Stimulated activated CD8-positive, alpha-beta memory T cell treated with anti-CD3 and anti-CD28 coated beads, Interleukin-12 subunit alpha, Interleukin-12 subunit beta, amount 100 ng/mL, for 4 hours (primary cell): ENCODE measurements around the gene IL1RL2.
A peak's percentile ranks its signal among the peaks of the same experiment; 100 is the strongest.

Experiments used
- DNase-seq: peaks from one replicate; pipeline ENCODE4 v3.0.0-alpha.2; 2020; ENCODE audit warnings: low read depth

IL1RL2 gene

DNA sequence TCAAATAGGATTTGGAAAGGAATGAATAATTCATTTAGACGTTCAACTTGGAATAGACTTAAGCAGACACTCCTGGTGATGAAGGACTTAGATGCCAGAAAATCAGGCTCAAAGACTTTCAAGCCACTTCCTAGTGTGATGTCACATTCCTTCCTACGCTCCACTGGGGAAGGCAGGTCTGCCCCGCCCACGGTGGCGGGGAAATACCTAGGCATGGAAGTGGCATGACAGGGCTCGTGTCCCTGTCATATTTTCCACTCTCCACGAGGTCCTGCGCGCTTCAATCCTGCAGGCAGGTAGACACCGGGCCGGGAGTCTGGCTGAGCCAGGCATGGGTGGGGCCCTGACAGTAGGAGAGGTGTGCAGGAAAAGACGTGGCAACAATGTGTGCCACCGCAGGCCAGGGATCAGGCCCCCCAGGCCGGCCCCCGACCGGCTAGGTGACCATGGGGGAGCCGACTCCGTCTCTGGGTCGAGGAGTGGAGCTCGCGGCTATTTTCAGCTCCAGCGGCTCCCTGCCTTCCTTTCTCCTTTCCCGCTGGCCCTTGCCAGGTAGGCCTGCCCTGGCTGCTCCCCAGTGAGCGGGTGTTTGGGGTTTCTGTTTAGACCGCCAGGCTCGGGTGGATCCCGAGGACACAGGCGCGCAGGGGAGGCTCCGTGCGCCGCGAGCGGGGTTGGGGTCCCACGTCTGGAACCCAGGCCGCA is at the start of gene IL1RL2:
Gene IL1RL2, plus strand, starts transcription at position 233 of the 705 bp plus-strand sequence. CDS start 845 bp downstream, outside the sequence.
- no peak for DNase-seq

DNA sequence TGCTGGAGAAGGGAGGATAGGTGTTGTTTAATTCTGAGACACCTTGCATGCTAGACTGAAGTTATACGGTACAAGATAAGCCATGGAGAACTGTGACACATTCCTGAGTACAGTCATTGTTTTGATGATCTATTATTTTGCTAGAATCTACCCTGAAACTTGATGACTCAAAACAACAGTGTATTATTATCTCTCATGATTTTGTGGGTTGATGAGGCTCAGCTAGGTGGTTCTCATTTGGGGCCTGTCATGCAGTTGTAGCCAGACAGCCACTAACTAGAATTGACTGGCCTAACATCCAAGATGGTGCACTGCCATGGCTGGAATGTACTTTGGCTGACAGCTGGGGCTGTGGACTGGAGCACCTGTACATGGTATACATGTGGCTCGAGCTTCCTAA is 49.7 kb upstream of the IL1RL2 start:
- no peak for DNase-seq

DNA sequence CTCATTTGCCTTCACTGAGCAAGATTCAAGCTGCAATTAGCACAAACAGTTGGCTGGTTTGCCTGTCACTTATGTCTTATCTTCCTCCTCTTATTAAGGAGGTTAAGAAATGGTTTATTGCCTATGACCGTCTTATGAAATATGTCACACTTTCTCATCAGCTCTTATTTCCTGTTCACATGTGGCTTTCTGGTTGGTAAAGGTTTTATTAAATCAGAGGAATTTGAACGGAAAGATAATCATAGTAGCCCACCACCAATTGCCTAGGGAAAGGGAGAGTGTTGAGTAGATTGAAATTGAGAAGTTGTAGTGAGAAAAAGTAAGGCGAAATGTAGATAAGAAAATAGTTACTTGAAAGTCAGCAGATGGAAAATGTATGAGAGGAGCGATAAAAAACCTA is 48.5 kb upstream of the IL1RL2 start:
- no peak for DNase-seq

DNA sequence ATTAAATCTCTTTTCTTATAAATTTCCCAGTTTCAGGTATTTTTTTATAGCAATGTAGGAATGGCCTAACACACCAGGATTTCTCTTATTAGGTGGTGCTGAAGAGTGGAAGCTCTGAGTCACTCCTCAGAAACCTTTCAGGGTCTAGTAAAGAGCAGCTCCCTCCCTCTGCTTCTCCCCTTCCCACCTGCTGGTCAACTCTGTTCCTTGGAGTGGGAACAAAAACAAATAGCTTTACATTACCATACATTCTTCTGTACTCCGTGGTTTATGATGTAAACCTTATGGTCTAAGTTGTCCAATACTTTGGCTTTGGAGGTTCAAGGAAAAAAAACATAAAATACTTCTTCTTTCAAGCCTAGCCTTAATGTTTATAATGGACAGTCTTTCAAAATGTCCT is 47.0 kb upstream of the IL1RL2 start:
- DNase-seq: no peak

DNA sequence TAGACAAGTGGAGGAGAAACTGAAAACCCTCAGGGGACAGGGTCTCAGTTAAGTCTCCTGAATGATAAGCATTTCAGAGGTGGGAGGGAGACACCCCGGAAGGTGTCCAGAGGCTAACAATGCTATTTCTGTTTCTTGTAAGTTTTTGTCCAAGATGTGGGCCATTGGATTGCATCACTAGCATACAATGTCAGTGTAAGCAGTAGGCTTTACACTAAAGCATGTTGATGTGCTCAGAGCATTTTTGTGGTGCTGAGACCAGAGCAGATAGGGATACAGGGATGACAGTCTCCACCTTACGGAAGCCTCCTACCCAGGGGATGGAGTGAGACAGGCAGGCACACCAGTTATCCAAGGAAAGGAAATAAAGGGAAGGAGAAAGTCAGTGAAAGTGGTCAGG is 46.4 kb upstream of the IL1RL2 start:
- no peak for DNase-seq

DNA sequence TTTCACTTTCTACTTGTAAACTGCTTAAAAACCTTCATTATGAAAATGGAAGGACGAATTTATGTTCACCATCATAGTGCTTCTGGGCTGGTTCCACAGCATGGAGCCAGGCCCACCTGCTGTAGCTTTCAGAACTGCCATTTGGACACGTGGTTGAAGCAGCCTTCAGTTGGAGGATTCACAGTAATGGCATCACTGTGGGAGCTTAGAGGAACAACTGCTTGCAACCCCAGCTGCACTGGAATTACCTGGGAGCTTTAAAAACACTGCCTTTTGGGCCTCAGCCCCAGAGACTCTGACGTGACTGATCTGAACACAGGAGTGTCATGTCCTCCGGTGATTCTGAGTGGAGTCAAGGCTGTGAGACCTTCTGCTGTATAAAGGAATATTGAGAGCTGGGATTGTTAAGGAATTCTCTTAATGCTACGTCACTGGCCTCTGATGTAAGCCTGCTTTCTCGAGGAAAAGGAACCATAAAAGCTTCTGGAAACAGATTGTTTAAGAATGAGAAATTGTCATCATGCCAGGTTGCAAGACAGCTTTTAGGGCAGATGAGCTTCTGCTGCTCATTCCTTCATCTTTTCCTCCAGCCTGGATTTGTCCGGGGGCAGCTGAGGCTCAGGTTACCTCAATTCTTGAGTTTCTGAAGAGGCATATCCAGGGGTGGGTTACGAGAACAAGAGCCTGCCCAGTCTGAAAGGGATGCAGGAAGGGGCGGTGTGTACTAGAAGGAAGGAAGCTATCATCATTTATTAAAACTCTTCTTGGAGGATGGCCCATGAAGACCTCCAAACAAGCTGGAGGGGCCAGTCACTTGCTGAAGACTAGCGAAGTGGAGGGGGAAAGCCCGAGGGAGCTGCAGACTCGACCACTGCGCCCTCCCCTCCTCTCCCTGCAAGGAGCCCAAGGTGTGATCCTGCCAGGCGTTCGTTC is 45.5 kb upstream of the IL1RL2 start:
- no peak for DNase-seq

DNA sequence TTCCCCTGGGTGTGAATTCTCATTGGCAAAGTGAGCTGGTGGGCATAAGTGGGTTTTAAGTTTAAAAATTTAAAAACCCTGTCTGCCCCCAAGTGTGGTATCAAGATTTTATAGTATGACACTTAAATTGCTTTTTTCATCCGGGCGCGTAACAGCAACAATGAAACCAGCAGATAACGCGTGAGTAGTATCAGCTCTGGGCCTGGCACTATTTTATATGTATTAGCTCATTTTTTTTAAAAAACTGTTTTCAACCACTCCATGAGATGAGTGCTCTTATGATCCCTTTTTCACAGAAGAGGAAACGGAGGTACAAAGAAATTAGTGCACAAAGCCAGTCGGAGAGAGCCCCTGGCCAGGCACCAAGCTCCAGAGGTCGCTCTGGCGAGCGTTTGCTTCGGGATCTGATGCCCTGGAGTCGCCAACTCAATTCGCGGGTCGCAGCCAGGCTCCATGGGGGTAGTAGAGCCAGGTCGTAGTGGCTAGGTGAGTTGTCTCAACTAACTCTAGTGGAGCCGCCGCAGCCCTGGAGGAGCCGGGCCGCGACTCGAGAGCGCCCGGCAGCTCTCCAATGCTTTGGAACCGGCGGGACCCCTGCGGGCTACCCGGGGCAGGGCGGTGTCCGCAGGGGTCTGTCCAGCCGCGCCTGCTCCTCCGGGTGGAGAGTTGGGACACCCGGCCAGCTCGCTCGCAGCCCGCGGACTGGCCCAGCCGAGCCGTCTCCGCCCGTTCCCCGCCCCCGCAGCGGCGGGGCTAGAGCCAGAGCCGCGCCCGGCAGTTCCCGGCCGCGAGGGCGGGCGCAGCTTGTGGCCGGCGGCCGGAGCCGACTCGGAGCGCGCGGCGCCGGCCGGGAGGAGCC is 44.6 kb upstream of the IL1RL2 start, which contains the start of gene IL1R1:
Gene IL1R1, plus strand, starts transcription at position 777 of the 859 bp plus-strand sequence. CDS start 14,979 bp downstream, outside the sequence.
- DNase-seq: no peak

DNA sequence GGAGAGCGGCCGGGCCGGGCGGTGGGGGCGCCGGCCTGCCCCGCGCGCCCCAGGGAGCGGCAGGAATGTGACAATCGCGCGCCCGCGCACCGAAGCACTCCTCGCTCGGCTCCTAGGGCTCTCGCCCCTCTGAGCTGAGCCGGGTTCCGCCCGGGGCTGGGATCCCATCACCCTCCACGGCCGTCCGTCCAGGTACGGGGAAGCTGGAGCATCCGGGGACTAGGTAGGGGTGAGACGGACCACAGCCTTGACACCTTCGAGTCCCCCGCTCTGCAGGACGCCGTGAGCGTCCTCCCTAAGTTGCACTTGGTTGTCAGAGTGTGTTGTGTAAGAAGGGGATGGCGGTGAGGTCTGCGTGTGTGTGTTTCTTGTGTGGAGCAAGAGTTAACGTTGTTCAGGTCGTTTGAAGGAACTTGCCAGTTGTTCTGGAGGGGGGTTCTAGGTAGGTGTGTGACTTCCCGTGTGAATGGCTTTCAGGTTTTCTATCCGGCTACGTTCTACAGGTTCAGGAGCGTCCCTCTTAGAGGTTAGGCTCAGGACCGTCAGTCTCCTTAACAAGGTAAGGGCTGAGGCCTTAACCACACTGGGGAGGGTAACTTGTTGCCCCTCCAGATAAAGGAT is 43.9 kb upstream of the IL1RL2 start:
- DNase-seq: no peak

DNA sequence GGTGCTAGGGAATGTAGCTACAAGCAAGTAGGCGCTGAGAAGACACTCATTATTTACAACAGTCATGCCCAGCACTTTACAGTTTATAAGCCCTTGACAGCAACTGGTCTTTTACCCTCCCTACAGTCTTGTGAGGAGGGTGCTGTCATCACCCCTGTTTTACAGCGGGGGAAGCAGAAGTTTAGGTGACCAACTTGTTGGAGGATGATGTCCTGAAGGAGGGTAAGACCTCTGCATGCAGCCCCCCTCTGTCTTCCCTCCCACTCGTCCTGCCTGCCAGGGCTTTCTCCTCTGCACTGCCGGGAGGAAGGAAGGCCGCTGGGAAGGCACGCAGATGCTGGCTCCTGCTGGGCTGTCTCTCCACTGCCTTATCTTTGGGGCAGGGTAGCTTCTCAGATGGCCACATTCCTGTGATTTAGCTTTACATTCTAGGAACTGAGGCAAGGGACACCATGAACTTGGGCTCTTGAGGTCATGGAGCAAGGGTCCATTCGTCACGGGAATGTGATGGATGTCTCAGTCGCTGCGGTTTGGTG is 43.3 kb upstream of the IL1RL2 start:
- DNase-seq: no peak

DNA sequence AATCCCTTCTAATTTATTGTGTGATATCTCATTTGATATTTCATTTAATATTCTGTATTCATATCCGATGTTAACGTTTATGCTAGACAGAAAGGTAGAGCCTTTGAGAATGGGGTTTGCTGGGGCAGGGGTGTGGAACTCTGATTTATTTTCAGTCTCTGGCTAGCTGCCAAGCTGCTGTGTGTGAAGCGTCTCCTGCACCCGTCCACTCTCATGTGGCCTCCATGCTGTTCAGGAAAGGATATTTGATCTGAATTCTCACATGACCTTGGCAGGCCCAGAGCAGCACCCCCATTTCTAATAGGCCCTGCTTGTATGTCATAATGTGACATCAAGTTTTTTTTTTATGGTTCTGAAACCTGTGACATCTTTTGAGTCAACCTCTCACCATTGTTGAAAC is 42.7 kb upstream of the IL1RL2 start:
- DNase-seq: no peak

DNA sequence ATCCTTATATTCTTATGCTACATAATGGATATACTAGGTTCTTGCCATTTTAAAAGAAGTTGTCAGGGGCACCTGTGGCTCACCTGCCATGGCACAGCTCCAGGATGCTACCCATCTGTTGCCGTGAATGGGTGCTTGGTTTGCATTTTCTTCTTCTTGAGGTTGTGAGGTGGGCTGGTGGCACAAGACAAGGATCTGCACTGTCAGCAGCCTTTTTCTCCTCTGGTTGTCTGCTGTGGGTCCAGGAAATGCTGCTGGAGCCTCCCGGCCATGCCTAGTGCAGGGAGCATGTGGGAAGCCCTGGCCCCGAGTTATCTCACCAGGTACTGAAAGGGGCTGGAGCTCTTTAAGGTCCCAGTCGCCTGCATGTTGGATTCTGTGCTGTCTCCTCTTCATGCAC is 41.7 kb upstream of the IL1RL2 start:
- DNase-seq: no peak

DNA sequence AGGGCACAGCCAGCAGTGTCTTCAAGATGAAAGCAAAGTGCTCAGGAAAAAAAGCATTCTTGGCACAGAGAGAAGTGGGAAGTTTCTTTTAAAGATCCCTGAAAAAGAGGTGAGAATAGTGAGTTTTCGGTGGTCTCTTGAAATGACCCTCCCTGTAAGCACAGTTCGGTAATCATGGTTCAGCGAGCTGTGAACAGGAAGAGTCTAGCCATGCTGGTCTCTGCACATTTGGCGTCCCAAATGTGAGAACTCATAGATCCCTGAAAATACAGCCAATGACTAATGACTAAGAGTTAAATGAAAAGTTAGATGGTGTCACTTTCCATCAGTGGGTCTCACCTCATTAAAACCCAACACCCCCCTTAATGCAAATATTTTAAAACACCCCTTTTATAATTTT is 40.9 kb upstream of the IL1RL2 start:
- no peak for DNase-seq

DNA sequence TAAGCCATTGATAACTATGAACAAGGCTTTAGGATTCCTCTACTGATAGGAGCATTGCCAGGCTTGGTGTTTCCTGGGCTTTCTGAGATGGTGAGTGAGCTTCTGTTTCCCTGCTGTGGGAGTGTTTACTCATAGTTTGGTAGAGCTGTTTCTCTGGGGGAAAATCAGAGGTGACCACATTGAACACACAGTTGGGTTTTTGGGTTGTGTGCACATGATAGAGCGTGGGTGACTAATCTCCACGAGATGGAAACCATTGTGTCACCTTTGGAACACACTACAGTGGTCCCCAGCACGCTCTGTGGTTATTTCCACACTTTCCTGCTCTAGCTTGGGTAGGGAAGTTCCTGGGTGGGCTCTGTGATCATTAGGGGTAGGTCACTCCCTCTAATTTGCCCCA is 38.9 kb upstream of the IL1RL2 start:
- DNase-seq: peak; percentile 25

DNA sequence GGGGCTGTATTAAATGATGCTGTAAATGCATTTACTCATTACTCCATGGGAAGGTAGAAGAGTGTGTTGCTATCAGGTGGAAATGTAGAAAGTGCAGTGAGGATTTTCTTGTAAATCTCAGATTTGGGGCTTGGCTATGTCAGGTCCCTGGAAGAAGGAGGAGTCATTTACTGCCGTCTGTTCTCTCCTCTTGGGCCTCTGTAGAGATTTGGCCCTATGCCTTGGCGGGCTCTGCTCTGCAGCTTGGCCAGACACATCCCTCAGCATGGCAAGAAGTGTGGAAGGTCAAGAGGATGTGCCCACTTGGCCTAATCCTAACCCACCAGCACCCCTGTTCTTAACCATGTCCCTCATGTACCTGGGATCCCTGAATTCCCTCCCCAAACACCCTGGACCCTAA is 37.6 kb upstream of the IL1RL2 start:
- DNase-seq: no peak

DNA sequence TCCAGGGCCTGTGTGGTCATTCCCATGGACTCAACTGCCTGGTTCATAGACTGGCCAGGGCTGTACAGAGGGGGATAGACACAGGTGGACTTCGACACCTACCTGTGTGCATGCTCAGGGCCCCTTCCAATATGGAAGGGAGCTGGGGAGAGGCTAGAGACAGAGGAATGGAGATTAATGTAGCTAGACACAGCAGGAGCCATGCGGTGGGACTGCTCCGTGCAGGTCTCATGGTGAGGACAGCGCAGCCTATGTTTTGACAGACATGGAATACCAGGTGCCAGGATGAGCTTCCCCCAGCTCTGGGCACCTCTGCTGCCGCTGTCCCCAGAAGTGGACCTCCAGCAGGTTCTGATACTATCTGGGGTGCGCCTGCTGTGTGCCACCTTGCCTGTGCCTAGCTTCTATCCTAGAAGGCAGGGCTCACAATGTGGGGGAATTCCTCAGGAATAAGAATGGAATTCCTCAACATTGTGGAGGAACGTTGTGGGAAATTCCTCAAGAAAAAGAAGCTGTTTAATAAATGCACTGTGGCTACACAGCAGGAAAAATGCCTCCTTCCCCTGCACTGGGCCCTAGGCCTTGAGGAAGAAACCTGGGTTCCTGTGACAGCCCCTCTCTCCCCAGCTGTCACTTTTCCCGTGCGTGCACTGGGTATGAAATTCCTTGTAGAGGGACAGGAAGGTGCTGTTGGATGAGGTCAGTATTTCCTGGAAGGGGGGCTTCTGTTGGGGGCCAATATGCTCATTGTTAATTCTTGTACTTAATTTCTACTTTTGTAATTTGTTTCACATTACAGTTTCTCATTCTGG is 37.0 kb upstream of the IL1RL2 start:
- no peak for DNase-seq

DNA sequence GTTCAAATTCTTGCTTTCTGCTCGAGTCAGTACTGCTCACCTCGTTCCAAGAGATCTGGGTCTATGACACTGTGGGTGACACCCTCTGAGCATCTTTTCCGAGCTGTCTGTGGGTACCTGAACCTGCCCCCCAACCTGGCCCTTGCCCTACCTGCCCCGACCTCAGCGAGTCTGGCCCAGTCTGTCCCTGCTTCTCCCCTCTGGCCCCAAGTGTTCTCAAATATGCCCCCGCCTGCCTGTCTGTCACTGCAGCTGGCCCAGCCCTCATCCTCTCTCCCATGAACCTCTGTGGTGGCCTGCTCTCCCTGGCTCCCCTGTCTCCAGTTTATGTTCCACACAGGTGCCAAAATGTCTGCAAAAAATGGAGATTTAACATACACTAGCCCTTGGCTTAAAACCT is 32.5 kb upstream of the IL1RL2 start:
- no peak for DNase-seq

DNA sequence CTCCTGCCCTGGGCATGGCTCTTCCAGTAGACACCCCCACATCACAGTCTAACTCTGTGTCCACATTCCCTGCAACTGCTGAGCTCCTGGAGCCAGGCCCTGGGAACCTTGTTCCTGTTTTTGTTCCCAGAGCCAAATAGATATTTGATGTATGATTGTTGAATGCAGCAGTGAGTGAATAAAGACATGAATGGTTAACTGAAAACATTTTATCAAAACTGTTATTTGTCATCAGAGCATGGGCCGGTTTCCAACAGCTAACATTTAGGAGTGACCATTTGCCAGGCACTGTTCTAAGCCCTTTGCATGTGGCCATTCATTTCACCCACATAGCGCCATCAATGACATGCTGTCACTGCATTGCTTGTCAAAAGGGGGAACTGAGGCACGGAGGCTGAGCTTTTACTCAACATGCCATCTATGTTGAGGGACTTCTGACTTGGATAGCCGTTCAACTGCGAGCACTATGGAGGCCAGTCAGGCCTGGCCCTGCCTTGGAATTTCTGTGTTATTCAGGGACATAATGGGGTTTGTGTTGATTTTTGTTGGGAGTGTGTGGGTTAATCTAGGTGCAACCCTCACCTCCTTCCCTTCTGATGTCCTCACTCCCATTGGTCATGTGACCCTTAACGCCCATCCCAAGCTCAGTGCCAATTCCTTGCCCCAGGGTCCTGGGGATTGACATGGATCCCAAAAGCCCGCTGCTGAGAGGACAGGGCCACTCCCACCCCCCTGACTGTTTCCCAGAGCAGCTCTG is 31.7 kb upstream of the IL1RL2 start:
- no peak for DNase-seq

DNA sequence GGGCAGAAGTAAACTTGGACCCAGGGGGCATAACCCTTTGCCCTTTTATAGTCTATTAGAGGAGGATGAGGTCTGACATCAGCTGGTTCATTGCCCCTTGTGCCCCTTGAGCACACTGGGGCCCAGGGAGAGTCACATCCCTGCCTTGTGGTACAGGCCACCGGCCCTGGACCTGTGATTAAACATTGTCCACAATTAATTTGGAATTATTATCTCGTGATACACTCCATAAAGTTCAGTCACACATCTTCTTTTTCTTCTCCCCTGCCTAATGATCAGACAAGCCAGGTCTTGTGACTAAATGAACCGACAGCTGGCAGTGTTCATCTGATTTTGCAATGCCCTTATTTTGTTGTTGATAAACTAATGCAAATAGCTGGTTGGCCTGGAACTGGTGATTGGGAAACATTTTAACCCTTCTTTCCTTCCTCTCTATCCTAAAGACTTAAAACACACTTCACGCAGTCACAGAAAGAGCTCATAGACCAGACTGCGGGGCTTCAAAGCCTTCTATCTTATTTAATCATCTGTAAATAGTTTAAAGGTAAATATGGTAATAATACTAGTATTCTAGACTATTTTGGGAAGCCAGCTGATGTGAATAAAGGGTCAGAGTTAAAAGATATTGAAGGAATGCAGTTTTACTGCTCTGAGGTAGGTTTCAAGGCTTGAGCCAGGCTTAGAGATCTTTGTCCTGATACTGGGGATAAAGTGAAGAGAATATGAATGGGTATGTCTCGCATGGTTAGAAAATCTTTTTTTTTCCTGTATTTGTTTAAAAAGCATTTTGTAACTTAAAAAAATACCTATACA is 30.9 kb upstream of the IL1RL2 start:
- no peak for DNase-seq
